CD14-positive monocyte (primary cell): Measurements from ENCODE around the gene MYO5B. TPM values are rescaled to one million over a fixed set of nuclear protein-coding genes. Genes with fewer than 3 reads are reported as not detected.

Source experiments
- DNase-seq, 3 donors: peaks; one replicate each; pipeline ENCODE4 v3.0.0-alpha.2; 2011 to 2022
- H2AFZ ChIP-seq: 2 replicates; pipeline ENCODE4 v1.6.0; 2012; ENCODE audit warnings: mild to moderate bottlenecking, low read depth, low read length, inconsistent platforms; ENCODE audit not compliant: insufficient read depth, poor library complexity, severe bottlenecking
- H3K27ac ChIP-seq, 2 donors: 1 replicate in 1 of 2; 2 replicates in 1 of 2; pipeline ENCODE4 v1.5.1; 2012 to 2013; ENCODE audit warnings: low read length in 2 of 2, control low read depth in 1 of 2, inconsistent platforms in 1 of 2, low read depth in 1 of 2, mild to moderate bottlenecking in 1 of 2
- H3K27me3 ChIP-seq, 2 donors: one replicate each; pipeline versions ENCODE4 v1.6.0 to v1.6.1; 2011 to 2013; ENCODE audit warnings: low read length in 2 of 2; ENCODE audit not compliant: control insufficient read depth in 2 of 2, insufficient read depth in 2 of 2
- H3K36me3 ChIP-seq, 2 donors: replicated peaks in 1 of 2; 1 replicate in 1 of 2; 2 replicates in 1 of 2; pipeline versions ENCODE4 v1.5.1 to v1.6.1; 2012 to 2013; ENCODE audit warnings: low read length in 2 of 2, control low read depth in 1 of 2, inconsistent platforms in 1 of 2, mild to moderate bottlenecking in 1 of 2; ENCODE audit not compliant: insufficient read depth in 2 of 2, control insufficient read depth in 1 of 2
- H3K4me1 ChIP-seq, 2 donors: 1 replicate in 1 of 2; 2 replicates in 1 of 2; pipeline versions ENCODE4 v1.5.1 to v1.6.1; 2012 to 2013; ENCODE audit warnings: low read length in 2 of 2, control low read depth in 1 of 2, inconsistent platforms in 1 of 2, mild to moderate bottlenecking in 1 of 2, moderate library complexity in 1 of 2; ENCODE audit not compliant: insufficient read depth in 2 of 2, control insufficient read depth in 1 of 2
- H3K4me2 ChIP-seq: replicated peaks from 2 replicates; pipeline ENCODE3; 2012; ENCODE audit warnings: low read length, moderate library complexity, mild to moderate bottlenecking; ENCODE audit not compliant: poor library complexity, severe bottlenecking; ENCODE audit errors: extremely low read depth
- H3K4me3 ChIP-seq, 3 experiments: fragments of 200-600 bp in 1 of 3; sonication (generic) in 1 of 3; replicated peaks in 1 of 3; 1 replicate in 2 of 3; 2 replicates in 1 of 3; pipeline ENCODE4 v1.5.1; 2011 to 2013; ENCODE audit warnings: low read length in 3 of 3, mild to moderate bottlenecking in 3 of 3, control low read depth in 2 of 3, low read depth in 2 of 3, inconsistent platforms in 1 of 3, moderate library complexity in 1 of 3
- H3K79me2 ChIP-seq: 2 replicates; pipeline ENCODE4 v1.6.0; 2012; ENCODE audit warnings: mild to moderate bottlenecking, control low read depth, inconsistent platforms, low read length, moderate library complexity; ENCODE audit not compliant: insufficient read depth
- H3K9ac ChIP-seq: 2 replicates; pipeline ENCODE4 v1.6.0; 2017; ENCODE audit warnings: low read length, mild to moderate bottlenecking; ENCODE audit not compliant: insufficient read depth, poor library complexity, severe bottlenecking
- H3K9me3 ChIP-seq, 2 donors: replicated peaks in 1 of 2; 1 replicate in 1 of 2; 2 replicates in 1 of 2; pipeline versions ENCODE4 v1.5.1 to v1.6.1; 2012 to 2013; ENCODE audit warnings: low read length in 2 of 2, control low read depth in 1 of 2; ENCODE audit not compliant: control insufficient read depth in 1 of 2, insufficient read depth in 1 of 2
- H4K20me1 ChIP-seq: 2 replicates; pipeline ENCODE4 v1.6.0; 2012; ENCODE audit warnings: mild to moderate bottlenecking, low read length, control low read depth, moderate library complexity; ENCODE audit not compliant: insufficient read depth
- H3K27ac Mint-ChIP-seq, 7 donors: one replicate each; pipeline ENCODE4 v1.8.0; 2020; ENCODE audit warnings: mild to moderate bottlenecking in 7 of 7, mixed read lengths in 7 of 7, moderate library complexity in 6 of 7, inconsistent platforms in 2 of 7
- H3K27me3 Mint-ChIP-seq, 3 donors: one replicate each; pipeline ENCODE4 v1.8.0; 2021 to 2022; ENCODE audit warnings: low read depth in 3 of 3, mild to moderate bottlenecking in 3 of 3, mixed read lengths in 3 of 3, moderate library complexity in 3 of 3, inconsistent platforms in 1 of 3
- H3K36me3 Mint-ChIP-seq, 2 donors: one replicate each; pipeline ENCODE4 v1.8.0; 2020; ENCODE audit warnings: mixed read lengths in 2 of 2, inconsistent platforms in 1 of 2, mild to moderate bottlenecking in 1 of 2
- H3K4me1 Mint-ChIP-seq: one replicate; pipeline ENCODE4 v1.8.0; 2020; ENCODE audit warnings: mild to moderate bottlenecking, mixed read lengths
- H3K4me3 Mint-ChIP-seq, 2 donors: one replicate each; pipeline ENCODE4 v1.8.0; 2020; ENCODE audit warnings: mild to moderate bottlenecking in 2 of 2, mixed read lengths in 2 of 2, moderate library complexity in 1 of 2
- H3K9me3 Mint-ChIP-seq, 7 donors: one replicate each; pipeline ENCODE4 v1.8.0; 2020 to 2022; ENCODE audit warnings: mixed read lengths in 7 of 7, mild to moderate bottlenecking in 6 of 7, moderate library complexity in 6 of 7, inconsistent platforms in 2 of 7
- WGBS: methylation state at CpG from one replicate; pipeline ENCODE4 v1.1.5; 2013; ENCODE audit warnings: missing lambda C conversion rate; ENCODE audit not compliant: insufficient coverage; 5-methylcytosine and 5-hydroxymethylcytosine counted together
- intact Hi-C, 2 donors: fragments of 100-400 bp; cut with micrococcal nuclease; formaldehyde crosslinking; loops; one replicate each; pipeline versions ENCODE4 v1.15.0 to v1.15.1; 2023
- polyA plus RNA-seq, 3 donors: library from polyadenylated mRNA; depleted of rRNA in 1 of 3; unstranded in 2 of 3; stranded (reverse) in 1 of 3; fragments of 300-500 nt in 2 of 3; fragments of >200 nt in 1 of 3; fragmentation: Illumina TruSeq in 2 of 3; gene quantifications; 1 replicate in 2 of 3; 2 replicates in 1 of 3; pipeline ENCODE4 v1.2.3, GENCODE V29; 2012 to 2021
- TF ChIP-seq, protein P1 (sequence below): fragments of 200-600 bp; IDR thresholded peaks from one replicate; pipeline ENCODE4 v1.8.0; 2022; ENCODE audit warnings: antibody characterized with exemption, mild to moderate bottlenecking

Gene MYO5B
- polyA plus RNA-seq, 3 donors, result 0.04 TPM; not detected in 2

- H3K27me3 ChIP-seq, result no peaks in the 10 kb centered on the region
- no peaks in the 10 kb centered on the region for H3K36me3 Mint-ChIP-seq
- peaks cover 0 to 6% (median 0%) of the 10 kb centered on the region in 7 donors for H3K9me3 Mint-ChIP-seq
- H3K4me1 Mint-ChIP-seq, result no peaks in the 10 kb centered on the region
- no peak overlapping the region for H2AFZ ChIP-seq
- H3K27ac Mint-ChIP-seq, result peak overlapping the region in 1 of 7 donors; percentile 32
- no peaks in the 10 kb centered on the region for H3K36me3 ChIP-seq
- 63% methylated on average over 4 of the region's 4 CpGs for WGBS
- no peak overlapping the region for H3K27ac ChIP-seq
- no peak overlapping the region for H3K9ac ChIP-seq
- H3K9me3 ChIP-seq, result no peaks in the 10 kb centered on the region
- no peaks in the 10 kb centered on the region for H3K79me2 ChIP-seq
- intact Hi-C loops, result no loop called here
- DNase-seq, result no peak
- no peak overlapping the region for H3K4me3 ChIP-seq
- H4K20me1 ChIP-seq, result no peaks in the 10 kb centered on the region
- H3K4me2 ChIP-seq, result no peak overlapping the region
- H3K27me3 Mint-ChIP-seq, result peaks cover 0 to 2% (median 0%) of the 10 kb centered on the region in 3 donors
- H3K4me1 ChIP-seq, result no peaks in the 10 kb centered on the region
- TF ChIP-seq, protein P1, sequence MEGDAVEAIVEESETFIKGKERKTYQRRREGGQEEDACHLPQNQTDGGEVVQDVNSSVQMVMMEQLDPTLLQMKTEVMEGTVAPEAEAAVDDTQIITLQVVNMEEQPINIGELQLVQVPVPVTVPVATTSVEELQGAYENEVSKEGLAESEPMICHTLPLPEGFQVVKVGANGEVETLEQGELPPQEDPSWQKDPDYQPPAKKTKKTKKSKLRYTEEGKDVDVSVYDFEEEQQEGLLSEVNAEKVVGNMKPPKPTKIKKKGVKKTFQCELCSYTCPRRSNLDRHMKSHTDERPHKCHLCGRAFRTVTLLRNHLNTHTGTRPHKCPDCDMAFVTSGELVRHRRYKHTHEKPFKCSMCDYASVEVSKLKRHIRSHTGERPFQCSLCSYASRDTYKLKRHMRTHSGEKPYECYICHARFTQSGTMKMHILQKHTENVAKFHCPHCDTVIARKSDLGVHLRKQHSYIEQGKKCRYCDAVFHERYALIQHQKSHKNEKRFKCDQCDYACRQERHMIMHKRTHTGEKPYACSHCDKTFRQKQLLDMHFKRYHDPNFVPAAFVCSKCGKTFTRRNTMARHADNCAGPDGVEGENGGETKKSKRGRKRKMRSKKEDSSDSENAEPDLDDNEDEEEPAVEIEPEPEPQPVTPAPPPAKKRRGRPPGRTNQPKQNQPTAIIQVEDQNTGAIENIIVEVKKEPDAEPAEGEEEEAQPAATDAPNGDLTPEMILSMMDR, result no peak
- H3K4me3 Mint-ChIP-seq, result no peak overlapping the region
These were observed 114.6 kb downstream of the MYO5B start for GRCh38 chr18:50080316-50080715.

- no peaks in the 10 kb centered on the region for H3K9me3 ChIP-seq
- Mint-ChIP-seq H3K27ac (no peak overlapping the region), H3K4me1 (no peaks in the 10 kb centered on the region), H3K9me3 (peaks cover 0 to 5% (median 2%) of the 10 kb centered on the region in 7 donors), H3K27me3 (peaks cover 0 to 2% (median 2%) of the 10 kb centered on the region in 3 donors), H3K4me3 (no peak overlapping the region), H3K36me3 (no peaks in the 10 kb centered on the region)
- intact Hi-C loops, result no loop called here
- no peak overlapping the region for H3K27ac ChIP-seq
- no peaks in the 10 kb centered on the region for H3K27me3 ChIP-seq
- DNase-seq, result no peak
- 84% methylated on average over 8 of the region's 8 CpGs for WGBS
- no peaks in the 10 kb centered on the region for H3K36me3 ChIP-seq
- TF ChIP-seq, protein P1, result no peak
- no peaks in the 10 kb centered on the region for H3K4me1 ChIP-seq
- H3K4me3 ChIP-seq, result no peak overlapping the region
- H3K79me2 ChIP-seq, result no peaks in the 10 kb centered on the region
- no peak overlapping the region for H2AFZ ChIP-seq
- no peak overlapping the region for H3K9ac ChIP-seq
- H3K4me2 ChIP-seq, result no peak overlapping the region
- H4K20me1 ChIP-seq, result no peaks in the 10 kb centered on the region
These were observed 115.2 kb downstream of the MYO5B start for GRCh38 chr18:50079571-50080295.
